Measurements from ENCODE around the gene PRKRA. TPM values are rescaled to one million over a fixed set of nuclear protein-coding genes. Genes with fewer than 3 reads are reported as not detected.

Gene PRKRA
- total and polyA plus RNA-seq, 2 experiments from 2014 or later = 44.0 to 67.1 TPM

DNA sequence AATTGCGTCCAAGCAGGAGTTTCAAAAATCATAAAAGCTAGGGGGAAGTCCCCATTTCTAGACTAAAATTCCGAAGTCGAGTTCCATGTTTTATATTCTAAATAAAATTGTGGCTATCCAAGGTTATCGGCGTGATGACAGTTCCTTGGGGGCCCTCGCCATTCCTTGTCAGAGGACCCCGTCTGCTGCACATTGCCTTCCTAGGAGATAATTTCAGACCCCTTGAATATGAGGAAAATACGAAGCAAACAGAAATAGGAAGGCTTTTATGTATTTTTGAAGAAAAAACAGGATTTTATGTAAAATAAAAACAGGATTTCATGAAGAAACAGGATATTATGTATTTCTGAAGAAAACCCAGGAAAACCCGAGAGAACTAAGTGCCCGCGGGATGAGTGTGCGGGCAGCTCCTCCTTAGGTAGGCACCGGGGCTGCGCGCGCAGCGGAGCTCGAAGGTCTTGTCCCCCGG is 28.8 kb upstream of the PRKRA start:
- ATAC-seq = no peak
- Mint-ChIP-seq H3K4me1 (peaks cover 27% of the 10 kb centered on the region), H3K27ac (no peak overlapping the region), H3K27me3 (ENCODE audit: insufficient read depth, low read depth, poor library complexity) (peaks cover 2% of the 10 kb centered on the region), H3K36me3 (ENCODE audit: low read depth) (no peaks in the 10 kb centered on the region; the same call in 2 of the 3 replicates), H3K4me3 (peak overlapping the region; percentile 90), H3K9me3 (no peaks in the 10 kb centered on the region; the same call in 2 of the 3 replicates)
- Histone ChIP-seq H4K20me1 (replicated peaks; ENCODE audit: insufficient read depth) (peaks cover 3% of the 10 kb centered on the region; the same call in 1 of the 2 replicates), H3K4me1 (ENCODE audit: insufficient read depth) (peaks cover 16% of the 10 kb centered on the region; the same call in 1 of the 2 replicates), H2AFZ (peak overlapping the region; percentile 60), H3K9me2 (ENCODE audit: insufficient read depth) (no peaks in the 10 kb centered on the region), H3K4me3 (peak overlapping the region; percentile 95), H3K36me3 (ENCODE audit: insufficient read depth) (no peaks in the 10 kb centered on the region), H3K27ac (ENCODE audit: low read depth) (0 out of 2 replicates have a peak overlapping the region, but pooled peaks have one; percentile 33), H3K27me3 (ENCODE audit: insufficient read depth) (0 out of 2 replicates have a peak, but pooled peaks cover 8% of the 10 kb centered on the region), H3K79me2 (replicated peaks; ENCODE audit: insufficient read depth) (peaks cover 31% of the 10 kb centered on the region), H3F3A (replicated peaks; ENCODE audit: low read depth) (peaks cover 2% of the 10 kb centered on the region; the same call in 1 of the 2 replicates), H3K4me2 (peak overlapping the region; percentile 97)
- no peak for TF ChIP-seq NANOG (IDR thresholded peaks at IDR 0.05; ENCODE audit: borderline replicate concordance)
- TF ChIP-seq ZNF114 (CRISPR knock-in tag; IDR thresholded peaks at IDR 0.05) = no peak
- no peak for TF ChIP-seq CREB1 (CRISPR knock-in tag; IDR thresholded peaks at IDR 0.05; ENCODE audit: low read depth)
- TF ChIP-seq, protein P1, sequence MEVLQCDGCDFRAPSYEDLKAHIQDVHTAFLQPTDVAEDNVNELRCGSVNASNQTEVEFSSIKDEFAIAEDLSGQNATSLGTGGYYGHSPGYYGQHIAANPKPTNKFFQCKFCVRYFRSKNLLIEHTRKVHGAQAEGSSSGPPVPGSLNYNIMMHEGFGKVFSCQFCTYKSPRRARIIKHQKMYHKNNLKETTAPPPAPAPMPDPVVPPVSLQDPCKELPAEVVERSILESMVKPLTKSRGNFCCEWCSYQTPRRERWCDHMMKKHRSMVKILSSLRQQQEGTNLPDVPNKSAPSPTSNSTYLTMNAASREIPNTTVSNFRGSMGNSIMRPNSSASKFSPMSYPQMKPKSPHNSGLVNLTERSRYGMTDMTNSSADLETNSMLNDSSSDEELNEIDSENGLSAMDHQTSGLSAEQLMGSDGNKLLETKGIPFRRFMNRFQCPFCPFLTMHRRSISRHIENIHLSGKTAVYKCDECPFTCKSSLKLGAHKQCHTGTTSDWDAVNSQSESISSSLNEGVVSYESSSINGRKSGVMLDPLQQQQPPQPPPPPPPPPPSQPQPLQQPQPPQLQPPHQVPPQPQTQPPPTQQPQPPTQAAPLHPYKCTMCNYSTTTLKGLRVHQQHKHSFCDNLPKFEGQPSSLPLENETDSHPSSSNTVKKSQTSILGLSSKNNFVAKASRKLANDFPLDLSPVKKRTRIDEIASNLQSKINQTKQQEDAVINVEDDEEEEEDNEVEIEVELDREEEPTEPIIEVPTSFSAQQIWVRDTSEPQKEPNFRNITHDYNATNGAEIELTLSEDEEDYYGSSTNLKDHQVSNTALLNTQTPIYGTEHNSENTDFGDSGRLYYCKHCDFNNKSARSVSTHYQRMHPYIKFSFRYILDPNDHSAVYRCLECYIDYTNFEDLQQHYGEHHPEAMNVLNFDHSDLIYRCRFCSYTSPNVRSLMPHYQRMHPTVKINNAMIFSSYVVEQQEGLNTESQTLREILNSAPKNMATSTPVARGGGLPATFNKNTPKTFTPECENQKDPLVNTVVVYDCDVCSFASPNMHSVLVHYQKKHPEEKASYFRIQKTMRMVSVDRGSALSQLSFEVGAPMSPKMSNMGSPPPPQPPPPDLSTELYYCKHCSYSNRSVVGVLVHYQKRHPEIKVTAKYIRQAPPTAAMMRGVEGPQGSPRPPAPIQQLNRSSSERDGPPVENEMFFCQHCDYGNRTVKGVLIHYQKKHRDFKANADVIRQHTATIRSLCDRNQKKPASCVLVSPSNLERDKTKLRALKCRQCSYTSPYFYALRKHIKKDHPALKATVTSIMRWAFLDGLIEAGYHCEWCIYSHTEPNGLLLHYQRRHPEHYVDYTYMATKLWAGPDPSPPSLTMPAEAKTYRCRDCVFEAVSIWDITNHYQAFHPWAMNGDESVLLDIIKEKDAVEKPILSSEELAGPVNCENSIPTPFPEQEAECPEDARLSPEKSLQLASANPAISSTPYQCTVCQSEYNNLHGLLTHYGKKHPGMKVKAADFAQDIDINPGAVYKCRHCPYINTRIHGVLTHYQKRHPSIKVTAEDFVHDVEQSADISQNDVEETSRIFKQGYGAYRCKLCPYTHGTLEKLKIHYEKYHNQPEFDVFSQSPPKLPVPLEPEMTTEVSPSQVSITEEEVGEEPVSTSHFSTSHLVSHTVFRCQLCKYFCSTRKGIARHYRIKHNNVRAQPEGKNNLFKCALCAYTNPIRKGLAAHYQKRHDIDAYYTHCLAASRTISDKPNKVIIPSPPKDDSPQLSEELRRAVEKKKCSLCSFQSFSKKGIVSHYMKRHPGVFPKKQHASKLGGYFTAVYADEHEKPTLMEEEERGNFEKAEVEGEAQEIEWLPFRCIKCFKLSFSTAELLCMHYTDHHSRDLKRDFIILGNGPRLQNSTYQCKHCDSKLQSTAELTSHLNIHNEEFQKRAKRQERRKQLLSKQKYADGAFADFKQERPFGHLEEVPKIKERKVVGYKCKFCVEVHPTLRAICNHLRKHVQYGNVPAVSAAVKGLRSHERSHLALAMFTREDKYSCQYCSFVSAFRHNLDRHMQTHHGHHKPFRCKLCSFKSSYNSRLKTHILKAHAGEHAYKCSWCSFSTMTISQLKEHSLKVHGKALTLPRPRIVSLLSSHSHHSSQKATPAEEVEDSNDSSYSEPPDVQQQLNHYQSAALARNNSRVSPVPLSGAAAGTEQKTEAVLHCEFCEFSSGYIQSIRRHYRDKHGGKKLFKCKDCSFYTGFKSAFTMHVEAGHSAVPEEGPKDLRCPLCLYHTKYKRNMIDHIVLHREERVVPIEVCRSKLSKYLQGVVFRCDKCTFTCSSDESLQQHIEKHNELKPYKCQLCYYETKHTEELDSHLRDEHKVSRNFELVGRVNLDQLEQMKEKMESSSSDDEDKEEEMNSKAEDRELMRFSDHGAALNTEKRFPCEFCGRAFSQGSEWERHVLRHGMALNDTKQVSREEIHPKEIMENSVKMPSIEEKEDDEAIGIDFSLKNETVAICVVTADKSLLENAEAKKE (CRISPR knock-in tag; IDR thresholded peaks at IDR 0.05) = no peak
- no peak for TF ChIP-seq EZH2phosphoT487 (IDR thresholded peaks at IDR 0.05; ENCODE audit: unreplicated experiment)
- TF ChIP-seq ZNF331 (CRISPR knock-in tag; IDR thresholded peaks at IDR 0.05; ENCODE audit: low read depth) = no peak
- TF ChIP-seq, protein P2, sequence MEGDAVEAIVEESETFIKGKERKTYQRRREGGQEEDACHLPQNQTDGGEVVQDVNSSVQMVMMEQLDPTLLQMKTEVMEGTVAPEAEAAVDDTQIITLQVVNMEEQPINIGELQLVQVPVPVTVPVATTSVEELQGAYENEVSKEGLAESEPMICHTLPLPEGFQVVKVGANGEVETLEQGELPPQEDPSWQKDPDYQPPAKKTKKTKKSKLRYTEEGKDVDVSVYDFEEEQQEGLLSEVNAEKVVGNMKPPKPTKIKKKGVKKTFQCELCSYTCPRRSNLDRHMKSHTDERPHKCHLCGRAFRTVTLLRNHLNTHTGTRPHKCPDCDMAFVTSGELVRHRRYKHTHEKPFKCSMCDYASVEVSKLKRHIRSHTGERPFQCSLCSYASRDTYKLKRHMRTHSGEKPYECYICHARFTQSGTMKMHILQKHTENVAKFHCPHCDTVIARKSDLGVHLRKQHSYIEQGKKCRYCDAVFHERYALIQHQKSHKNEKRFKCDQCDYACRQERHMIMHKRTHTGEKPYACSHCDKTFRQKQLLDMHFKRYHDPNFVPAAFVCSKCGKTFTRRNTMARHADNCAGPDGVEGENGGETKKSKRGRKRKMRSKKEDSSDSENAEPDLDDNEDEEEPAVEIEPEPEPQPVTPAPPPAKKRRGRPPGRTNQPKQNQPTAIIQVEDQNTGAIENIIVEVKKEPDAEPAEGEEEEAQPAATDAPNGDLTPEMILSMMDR (conservative IDR thresholded peaks at IDR 0.05; ENCODE audit: low read depth in 2 of 2) = no peak
- TF ChIP-seq POLR2AphosphoS5 (IDR thresholded peaks at IDR 0.05; ENCODE audit: low read depth) = no peak
- no peak for TF ChIP-seq STAT1 (IDR thresholded peaks at IDR 0.05; ENCODE audit: unreplicated experiment)
- TF ChIP-seq, protein P3, sequence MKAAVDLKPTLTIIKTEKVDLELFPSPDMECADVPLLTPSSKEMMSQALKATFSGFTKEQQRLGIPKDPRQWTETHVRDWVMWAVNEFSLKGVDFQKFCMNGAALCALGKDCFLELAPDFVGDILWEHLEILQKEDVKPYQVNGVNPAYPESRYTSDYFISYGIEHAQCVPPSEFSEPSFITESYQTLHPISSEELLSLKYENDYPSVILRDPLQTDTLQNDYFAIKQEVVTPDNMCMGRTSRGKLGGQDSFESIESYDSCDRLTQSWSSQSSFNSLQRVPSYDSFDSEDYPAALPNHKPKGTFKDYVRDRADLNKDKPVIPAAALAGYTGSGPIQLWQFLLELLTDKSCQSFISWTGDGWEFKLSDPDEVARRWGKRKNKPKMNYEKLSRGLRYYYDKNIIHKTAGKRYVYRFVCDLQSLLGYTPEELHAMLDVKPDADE (IDR thresholded peaks at IDR 0.05) = no peak
- TF ChIP-seq EZH2 (IDR thresholded peaks at IDR 0.05; ENCODE audit: low read depth, unreplicated experiment) = no peak
- TF ChIP-seq, protein P4, sequence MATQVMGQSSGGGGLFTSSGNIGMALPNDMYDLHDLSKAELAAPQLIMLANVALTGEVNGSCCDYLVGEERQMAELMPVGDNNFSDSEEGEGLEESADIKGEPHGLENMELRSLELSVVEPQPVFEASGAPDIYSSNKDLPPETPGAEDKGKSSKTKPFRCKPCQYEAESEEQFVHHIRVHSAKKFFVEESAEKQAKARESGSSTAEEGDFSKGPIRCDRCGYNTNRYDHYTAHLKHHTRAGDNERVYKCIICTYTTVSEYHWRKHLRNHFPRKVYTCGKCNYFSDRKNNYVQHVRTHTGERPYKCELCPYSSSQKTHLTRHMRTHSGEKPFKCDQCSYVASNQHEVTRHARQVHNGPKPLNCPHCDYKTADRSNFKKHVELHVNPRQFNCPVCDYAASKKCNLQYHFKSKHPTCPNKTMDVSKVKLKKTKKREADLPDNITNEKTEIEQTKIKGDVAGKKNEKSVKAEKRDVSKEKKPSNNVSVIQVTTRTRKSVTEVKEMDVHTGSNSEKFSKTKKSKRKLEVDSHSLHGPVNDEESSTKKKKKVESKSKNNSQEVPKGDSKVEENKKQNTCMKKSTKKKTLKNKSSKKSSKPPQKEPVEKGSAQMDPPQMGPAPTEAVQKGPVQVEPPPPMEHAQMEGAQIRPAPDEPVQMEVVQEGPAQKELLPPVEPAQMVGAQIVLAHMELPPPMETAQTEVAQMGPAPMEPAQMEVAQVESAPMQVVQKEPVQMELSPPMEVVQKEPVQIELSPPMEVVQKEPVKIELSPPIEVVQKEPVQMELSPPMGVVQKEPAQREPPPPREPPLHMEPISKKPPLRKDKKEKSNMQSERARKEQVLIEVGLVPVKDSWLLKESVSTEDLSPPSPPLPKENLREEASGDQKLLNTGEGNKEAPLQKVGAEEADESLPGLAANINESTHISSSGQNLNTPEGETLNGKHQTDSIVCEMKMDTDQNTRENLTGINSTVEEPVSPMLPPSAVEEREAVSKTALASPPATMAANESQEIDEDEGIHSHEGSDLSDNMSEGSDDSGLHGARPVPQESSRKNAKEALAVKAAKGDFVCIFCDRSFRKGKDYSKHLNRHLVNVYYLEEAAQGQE (IDR thresholded peaks at IDR 0.05; ENCODE audit: unreplicated experiment) = no peak
- TF ChIP-seq JUNB (IDR thresholded peaks at IDR 0.05; ENCODE audit: unreplicated experiment) = no peak
- no peak for DNase-seq (ENCODE audit: low spot score)

Measured in GM23338 (cell line).